Testis (tissue), 2 donors: Measurements from ENCODE around the gene CSF2RB.

Experiments
- POLR2A ChIP-seq: fragments of 450-650 bp; IDR thresholded peaks from one replicate; pipeline ENCODE4 v1.6.1; 2017; ENCODE audit warnings: antibody characterized with exemption, mild to moderate bottlenecking, moderate library complexity
- TF ChIP-seq, protein P1 (sequence below), 3 experiments: fragments of 450-650 bp in 2 of 3; fragments of 200-600 bp in 1 of 3; sonication (generic) in 1 of 3; IDR thresholded peaks; one replicate each; pipeline ENCODE4 v1.5.1; 2016 to 2019; ENCODE audit warnings: antibody characterized with exemption in 3 of 3, mild to moderate bottlenecking in 2 of 3, moderate library complexity in 1 of 3

DNA sequence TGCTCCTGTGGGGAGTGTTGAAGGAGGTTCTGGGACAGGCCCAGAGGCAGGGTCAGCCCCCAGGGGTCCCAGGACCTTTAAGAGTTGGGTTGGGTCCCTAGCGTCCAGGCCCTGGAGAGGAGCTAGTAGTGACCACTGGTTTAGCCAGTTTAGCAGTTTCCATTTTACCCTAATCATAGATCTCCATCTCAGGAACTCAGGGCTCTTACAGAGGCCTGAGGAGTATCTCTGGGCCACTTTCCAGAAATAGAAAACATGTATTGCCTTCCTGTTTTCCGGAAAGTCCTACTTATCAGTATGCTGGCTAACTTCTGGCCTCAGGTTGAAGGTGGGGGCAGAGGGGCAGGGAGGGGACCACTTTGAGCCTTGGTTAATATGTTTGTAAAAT is 39.1 kb upstream of the CSF2RB start:
- TF ChIP-seq POLR2A, result no peak
- TF ChIP-seq, protein P1, sequence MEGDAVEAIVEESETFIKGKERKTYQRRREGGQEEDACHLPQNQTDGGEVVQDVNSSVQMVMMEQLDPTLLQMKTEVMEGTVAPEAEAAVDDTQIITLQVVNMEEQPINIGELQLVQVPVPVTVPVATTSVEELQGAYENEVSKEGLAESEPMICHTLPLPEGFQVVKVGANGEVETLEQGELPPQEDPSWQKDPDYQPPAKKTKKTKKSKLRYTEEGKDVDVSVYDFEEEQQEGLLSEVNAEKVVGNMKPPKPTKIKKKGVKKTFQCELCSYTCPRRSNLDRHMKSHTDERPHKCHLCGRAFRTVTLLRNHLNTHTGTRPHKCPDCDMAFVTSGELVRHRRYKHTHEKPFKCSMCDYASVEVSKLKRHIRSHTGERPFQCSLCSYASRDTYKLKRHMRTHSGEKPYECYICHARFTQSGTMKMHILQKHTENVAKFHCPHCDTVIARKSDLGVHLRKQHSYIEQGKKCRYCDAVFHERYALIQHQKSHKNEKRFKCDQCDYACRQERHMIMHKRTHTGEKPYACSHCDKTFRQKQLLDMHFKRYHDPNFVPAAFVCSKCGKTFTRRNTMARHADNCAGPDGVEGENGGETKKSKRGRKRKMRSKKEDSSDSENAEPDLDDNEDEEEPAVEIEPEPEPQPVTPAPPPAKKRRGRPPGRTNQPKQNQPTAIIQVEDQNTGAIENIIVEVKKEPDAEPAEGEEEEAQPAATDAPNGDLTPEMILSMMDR (IDR thresholded peaks at IDR 0.05), result no peak
